ENCODE measurements around the gene GALNT5.

Gene GALNT5

DNA sequence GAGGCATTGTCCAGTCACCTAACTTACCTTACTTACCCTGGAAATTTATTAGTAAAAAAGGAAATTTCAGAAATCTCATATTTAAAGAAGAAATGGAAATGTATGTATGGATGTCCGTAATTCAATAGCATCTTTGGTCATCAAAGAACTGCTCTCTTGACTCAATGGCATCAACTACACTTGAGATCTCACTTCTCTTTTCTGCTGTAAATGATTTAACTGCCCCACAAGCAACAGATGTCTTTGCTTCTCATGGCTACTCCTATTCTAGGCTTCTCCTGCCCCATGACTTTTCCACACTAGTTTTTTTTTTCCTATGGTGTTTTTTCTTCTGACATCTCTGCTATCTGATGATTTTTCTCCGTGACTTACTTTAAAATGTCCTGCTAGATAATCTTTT lies 102.1 kb downstream of the GALNT5 start:
- H3K4me3 ChIP-seq (ENCODE audit: low read depth, low read length): no peak overlapping the region
- DNase-seq (ENCODE audit: low read depth): no peak
- TF ChIP-seq, protein P1, sequence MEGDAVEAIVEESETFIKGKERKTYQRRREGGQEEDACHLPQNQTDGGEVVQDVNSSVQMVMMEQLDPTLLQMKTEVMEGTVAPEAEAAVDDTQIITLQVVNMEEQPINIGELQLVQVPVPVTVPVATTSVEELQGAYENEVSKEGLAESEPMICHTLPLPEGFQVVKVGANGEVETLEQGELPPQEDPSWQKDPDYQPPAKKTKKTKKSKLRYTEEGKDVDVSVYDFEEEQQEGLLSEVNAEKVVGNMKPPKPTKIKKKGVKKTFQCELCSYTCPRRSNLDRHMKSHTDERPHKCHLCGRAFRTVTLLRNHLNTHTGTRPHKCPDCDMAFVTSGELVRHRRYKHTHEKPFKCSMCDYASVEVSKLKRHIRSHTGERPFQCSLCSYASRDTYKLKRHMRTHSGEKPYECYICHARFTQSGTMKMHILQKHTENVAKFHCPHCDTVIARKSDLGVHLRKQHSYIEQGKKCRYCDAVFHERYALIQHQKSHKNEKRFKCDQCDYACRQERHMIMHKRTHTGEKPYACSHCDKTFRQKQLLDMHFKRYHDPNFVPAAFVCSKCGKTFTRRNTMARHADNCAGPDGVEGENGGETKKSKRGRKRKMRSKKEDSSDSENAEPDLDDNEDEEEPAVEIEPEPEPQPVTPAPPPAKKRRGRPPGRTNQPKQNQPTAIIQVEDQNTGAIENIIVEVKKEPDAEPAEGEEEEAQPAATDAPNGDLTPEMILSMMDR (conservative IDR thresholded peaks at IDR 0.05; ENCODE audit: low read depth, low read length): no peak

DNA sequence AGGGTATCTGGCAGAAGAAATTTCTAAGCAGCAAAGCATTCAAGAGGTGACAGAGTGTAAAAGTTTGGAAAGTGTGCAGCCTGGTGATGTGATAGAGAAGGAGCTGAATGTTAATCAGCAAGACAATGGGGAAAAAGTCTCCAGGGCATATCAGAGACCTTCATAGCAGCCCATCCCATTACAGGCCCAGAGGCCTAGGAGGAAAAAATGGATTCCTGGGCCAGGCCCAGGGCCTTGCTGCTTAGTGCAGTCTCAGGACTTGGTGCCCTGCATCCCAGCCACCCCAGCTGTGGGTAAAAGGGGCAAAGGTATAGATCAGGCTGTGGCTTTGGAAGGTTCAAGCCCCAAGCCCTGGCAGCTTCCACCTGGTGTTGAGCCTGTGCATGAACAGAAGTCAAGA lies 104.0 kb downstream of the GALNT5 start:
- TF ChIP-seq, protein P1 (conservative IDR thresholded peaks at IDR 0.05; ENCODE audit: low read depth, low read length): no peak
- H3K4me3 ChIP-seq (ENCODE audit: low read depth, low read length): no peak overlapping the region
- no peak for DNase-seq (ENCODE audit: low read depth)

- TF ChIP-seq, protein P1 (conservative IDR thresholded peaks at IDR 0.05; ENCODE audit: low read depth, low read length): no peak
- DNase-seq (ENCODE audit: low read depth): no peak
- no peak overlapping the region for H3K4me3 ChIP-seq (ENCODE audit: low read depth, low read length)
Measured at GRCh38 chr2:157362627-157363026, 105.1 kb downstream of the GALNT5 start.

GRCh38 chr2:157363612-157364101 lies 106.2 kb downstream of the GALNT5 start:
- DNase-seq (ENCODE audit: low read depth): no peak
- TF ChIP-seq, protein P1 (conservative IDR thresholded peaks at IDR 0.05; ENCODE audit: low read depth, low read length): no peak
- H3K4me3 ChIP-seq (ENCODE audit: low read depth, low read length): no peak overlapping the region
